Stimulated activated CD4-positive, alpha-beta T cell treated with anti-CD3 and anti-CD28 coated beads, Interleukin-4, amount 100 ng/mL, for 1 hour (primary cell): Measurements from ENCODE around the gene PIGQ.
"Not testable (repeated sequence)": the region's sequence is repeated elsewhere in the genome, so short reads cannot be mapped to it uniquely, and the experiment has no call there.

ENCODE experiments used
- DNase-seq: peaks from one replicate; pipeline ENCODE4 v3.0.0-alpha.2; 2020

The PIGQ gene

DNA sequence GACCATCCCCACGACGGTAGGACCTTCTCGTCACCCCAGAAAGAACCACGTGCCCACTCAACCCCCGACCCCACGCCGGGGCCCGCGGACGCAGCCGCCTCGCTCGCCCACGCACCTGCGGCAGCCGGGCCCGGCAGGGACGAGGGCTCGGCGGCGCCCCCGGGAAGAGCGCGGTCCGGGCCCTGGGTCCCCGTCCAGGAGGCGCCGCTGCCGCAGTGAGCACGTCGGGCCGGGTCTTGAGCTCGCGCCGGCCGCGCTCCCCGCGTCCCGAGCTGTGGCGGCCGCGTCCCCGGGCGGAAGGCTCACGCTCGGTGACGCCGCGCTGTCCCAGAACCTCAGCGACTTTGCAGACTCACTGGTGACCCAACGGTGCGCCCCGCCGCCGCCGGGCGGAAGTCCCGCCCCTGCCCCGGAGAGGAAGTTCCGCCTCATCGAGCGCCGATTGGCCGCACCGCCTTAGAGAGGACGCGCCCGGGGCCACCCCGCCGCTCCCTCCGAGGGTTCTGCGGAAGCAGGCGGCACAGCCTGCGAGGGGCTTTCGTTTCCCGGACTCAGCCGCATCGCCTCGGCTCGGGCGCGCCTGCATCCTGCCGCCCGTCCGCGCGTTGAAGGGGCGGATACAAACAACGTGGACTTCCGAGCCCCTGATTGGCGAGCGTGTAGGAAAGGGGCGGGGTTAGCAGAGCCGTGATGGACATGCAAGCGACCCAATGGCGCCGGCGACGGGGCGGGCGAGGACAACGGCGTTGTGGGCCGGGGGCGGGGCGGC is 19.3 kb downstream of the PIGQ start:
- DNase-seq, result peak; percentile 98

DNA sequence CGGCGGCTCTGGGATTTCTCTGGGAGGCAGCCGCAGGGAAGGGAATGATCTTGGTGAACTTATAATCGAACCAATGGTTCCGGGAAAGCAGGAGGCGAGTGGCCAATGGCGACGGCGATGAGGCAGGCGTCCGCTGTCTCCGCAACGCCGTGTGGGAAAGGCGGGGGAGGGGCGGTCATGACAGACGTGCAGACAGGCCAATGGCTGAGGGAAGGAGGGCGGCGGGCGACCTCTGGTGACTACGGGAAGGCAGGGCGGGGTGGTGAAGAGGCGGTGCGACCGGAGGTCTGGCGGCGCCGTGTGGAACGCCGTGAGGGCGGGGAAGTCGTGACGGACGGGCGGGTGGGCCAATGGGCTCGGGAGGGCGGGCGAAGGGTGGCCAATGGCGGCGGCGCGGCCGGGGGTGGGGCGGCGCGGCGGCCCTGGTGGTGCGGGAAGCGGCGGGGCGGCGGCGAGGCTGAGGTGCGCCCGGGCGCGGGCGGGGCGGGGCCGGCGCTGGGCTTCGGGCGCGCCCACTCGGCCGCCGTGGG is 20.0 kb downstream of the PIGQ start, which contains the start of gene RAB40C:
Gene RAB40C (plus strand): TSS at position 409 of the 530 bp plus-strand sequence. CDS start 226 bp downstream, outside the sequence.
- peak; percentile 99 for DNase-seq

DNA sequence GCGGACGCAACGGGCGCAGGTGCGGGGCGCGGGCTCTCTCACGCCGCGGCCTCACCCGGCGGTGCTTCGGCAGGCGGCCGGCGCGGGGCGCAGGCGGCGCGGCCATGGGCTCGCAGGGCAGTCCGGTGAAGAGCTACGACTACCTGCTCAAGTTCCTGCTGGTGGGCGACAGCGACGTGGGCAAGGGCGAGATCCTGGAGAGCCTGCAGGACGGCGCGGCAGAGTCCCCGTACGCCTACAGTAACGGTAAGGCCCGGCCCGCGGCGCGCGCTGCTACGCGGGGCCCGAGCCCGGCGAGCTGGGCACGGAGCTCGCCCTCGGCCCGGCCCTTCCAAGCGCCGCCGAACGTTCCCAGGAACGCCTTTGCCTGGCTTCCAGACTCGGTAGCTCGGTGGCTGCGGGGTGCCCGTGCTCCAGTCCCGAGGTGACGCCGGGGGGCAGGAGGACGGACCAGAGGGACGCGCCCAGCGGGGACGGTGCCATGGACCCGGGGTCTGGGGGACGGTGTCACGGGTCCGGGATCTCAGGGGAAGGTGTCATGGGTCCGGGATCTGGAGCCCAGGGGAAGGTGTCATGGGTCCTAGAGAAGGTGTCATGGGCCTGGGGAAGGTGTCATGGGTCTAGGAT is 20.5 kb downstream of the PIGQ start:
- DNase-seq, result no peak

DNA sequence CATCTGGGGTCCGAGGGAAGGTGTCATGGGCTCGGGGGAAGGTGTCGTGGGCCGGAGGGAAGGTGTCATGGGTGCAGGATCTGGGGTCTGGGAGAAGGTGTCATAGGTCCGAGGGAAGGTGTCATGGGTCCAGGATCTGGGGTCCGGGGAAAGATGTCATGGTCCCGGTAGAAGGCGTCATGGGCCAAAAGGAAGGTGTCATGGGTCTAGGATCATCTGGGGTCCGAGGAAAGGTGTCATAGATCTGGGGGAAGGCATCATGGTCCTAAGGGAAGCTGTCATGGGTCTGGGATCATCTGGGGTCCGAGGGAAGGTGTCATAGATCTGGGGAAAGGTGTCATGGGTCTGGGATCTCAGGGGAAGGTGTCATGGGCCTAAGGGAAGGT is 21.0 kb downstream of the PIGQ start:
- DNase-seq, result no peak

GRCh38 chr16:591231-591630 is 21.5 kb downstream of the PIGQ start:
- no peak for DNase-seq

DNA sequence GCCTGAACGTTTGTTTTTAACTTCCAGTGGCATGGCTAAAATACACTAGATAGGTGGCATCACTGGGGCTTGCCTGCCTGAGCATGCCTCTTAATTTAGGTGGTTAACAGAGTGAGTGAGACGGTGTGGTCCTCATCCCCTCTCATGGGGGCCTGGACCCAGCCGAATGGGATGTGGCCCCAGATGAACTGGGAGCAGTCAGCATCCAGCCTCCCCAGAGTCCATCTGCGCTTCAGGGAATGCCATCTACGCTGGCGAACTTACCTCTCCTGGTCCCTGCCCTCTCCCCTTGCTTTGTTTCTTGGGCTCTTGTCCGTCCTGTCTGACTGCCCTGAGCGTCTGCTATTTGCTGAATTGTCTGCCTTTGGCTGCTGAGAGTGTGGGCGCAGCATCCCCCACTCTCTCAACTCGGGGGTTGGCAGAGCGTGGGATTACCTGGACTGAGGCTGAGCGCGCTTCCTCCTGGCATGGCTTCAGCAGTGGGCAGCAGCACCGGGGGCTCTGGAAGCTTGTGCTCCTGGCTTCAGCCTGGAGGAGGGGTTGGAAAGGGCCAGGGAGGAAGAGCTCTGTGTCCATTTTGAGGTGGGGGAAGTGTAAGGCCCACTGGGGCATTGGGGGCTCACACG is 22.2 kb downstream of the PIGQ start:
- DNase-seq, result no peak

- no peak for DNase-seq
Observed at GRCh38 chr16:592518-593306, 22.9 kb downstream of the PIGQ start.

GRCh38 chr16:593406-593805 is 23.6 kb downstream of the PIGQ start:
- no peak for DNase-seq

DNA sequence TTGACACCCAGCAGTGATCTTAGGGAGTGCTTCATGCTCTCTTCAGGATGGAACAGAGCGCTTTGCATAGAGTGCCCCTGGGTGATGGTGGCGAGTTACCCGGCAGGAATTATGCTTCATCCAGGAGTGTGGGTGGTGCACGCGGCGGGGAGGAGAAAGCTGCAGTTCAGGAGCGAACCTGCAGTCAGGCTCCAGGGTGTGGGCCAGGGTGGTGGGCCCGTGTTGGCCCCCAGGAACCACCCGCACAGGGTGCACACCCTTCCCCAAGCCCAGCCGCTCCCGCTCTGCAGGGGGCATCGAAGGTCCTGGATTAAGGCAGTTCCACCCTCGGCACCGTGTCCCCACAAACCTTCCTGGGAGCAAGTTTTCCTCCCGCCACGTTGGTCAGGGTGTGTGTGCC is 24.0 kb downstream of the PIGQ start:
- DNase-seq, result no peak

GRCh38 chr16:595094-595528 is 25.3 kb downstream of the PIGQ start:
- no peak for DNase-seq

- no peak for DNase-seq
Observed at GRCh38 chr16:595942-596735, 26.4 kb downstream of the PIGQ start.

DNA sequence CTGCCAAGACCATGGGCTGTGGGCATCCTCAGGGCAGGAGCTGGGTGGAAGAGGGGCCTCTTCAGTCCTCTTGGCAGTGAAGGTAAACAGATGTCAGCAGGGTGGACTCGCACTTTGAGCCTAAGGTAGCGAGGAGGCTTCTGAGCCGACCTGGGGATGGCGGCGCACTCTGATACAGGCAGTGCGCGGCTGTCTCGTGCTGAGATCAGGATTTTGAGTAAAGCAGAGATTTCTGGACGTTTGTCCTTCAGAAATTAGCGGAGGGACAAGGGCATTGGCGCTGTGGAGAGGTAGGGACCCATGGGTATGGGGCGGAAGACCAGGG is 26.9 kb downstream of the PIGQ start:
- no peak for DNase-seq

GRCh38 chr16:597655-598054 is 27.9 kb downstream of the PIGQ start:
- not testable (repeated sequence) for DNase-seq

- no peak for DNase-seq
Observed at GRCh38 chr16:598823-599739, 29.3 kb downstream of the PIGQ start.

DNA sequence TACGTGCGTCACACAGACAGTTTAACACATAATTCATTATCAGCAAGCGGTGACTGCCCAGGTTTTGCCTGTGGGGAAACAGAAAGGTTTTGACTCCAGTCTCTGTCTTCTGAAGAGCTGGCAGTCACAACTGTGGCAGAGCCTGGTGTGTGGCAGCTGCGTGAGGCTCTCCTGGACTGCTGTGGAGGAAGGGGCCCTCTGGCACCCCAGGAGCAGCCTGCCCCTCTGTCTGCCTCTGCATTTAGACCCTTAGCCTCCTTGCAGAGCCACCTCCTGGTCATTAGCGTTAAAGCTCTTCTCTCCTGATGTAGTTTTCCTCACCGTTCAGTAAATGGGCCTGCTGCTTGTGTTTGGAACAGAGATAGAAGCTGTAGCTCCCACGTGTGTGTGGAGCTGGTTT is 31.0 kb downstream of the PIGQ start:
- DNase-seq, result no peak

DNA sequence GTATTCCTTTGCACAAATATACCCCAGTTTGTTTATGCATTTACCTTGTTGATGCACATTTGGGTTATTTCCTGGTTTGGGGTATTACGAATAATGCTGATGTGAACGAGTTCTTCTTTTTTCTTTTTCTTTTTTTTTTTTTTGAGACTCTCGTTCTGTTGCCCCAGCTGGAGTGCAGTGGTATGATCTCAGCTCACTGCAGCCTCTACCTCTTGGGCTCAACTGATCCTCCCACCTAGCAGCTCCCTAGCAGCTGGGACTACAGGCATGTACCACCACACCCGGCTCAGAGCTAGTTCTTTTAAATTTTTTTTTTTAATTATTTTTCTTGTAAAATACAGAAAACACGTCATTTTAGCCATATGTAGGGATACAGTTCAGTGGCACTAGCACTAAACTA is 34.2 kb downstream of the PIGQ start:
- no peak for DNase-seq

DNA sequence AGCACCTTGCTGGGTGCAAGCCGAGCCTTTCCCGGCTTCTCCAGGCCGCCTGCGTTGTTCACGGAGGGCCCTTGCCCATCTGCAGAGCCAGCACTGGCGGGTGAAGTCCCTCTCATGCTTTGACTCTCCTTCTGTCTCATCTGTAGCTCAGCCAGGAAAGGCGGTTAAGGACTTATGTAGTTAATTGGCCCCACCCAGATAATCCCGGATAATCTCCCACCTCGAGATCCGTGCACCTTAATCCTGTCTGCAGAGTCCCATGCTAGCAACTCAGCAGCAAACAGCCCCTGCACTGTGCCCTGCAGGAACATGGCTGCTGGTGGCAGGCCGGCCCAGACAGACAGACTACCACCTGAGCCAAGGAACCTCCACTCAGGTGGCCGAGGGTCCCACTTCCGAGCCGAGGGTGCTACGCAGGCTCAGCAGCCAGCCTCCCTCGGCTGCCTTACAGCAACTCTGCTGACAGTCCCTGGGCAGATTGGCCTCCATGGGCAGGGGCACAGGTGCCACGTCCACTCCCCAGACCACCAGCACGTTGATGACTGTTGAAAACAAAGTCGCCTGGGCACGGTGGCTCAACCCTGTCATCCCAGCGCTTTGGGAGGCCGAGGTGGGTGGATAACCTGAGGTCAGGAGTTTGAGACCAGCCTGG is 37.0 kb downstream of the PIGQ start:
- DNase-seq, result no peak

- DNase-seq, result peak; percentile 38
Observed at GRCh38 chr16:608019-608418, 38.3 kb downstream of the PIGQ start.

GRCh38 chr16:609316-609715 is 39.5 kb downstream of the PIGQ start:
- DNase-seq, result no peak

DNA sequence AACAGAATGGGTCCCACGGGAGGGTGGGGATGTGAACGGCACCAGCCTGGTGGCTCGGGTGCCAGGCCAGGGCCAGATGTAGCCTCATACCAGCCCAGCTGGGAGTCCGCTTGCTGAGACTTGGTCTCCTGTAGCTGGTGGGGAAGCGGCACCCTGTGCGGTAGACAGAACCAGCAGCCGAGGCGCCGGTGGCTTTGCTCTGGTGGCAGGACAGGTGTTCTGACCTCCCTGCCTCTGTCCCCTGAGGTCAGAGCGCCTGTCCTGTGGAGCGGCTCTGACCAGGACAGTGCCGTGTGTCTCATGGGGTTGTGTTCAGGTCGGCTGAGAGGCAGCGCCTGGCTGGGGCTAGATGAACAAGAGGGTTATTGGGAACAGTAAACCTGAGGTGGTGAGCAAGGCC is 40.2 kb downstream of the PIGQ start:
- DNase-seq, result no peak
